ENCODE measurements around the gene WNT9B. TPM values are rescaled to one million over a fixed set of nuclear protein-coding genes. Genes with fewer than 3 reads are reported as not detected.

The WNT9B gene
- polyA plus RNA-seq (2013, experiment 1 of 2): not detected
- not detected for polyA plus RNA-seq (2013, experiment 2 of 2)

DNA sequence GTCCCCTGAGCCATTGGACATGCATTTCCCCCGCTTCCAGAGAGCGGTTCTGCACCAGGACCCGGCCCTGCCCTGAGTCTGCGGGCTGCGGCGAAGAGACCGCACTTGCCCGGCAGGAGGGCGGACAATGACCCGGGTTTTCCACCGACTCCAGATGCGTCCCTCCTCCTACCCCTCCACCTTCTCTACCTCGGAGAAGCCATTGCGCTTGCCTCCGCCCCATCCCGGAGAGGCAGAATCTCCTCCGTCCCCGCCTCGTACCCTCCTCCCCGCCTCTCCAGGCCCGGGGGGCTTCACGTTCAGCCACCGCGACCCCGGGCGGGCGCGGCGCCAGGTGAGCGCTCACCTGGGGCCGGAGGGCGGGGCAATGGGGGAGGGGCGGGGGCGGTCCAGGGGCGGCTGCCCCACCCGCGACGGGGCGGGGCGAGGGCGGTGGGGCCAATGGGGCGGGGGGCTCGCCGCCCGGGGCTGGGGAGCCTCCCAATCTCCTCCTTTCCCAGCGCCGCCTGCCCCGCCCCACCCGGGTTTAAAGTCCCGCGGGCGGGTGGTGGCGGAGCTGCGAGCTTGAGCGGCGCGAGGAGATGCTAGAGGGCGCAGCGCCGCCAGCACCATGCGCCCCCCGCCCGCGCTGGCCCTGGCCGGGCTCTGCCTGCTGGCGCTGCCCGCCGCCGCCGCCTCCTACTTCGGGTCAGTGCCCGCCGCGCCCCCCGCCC is at the start of gene WNT9B:
Gene WNT9B, plus strand, starts transcription at position 555 of the 713 bp plus-strand sequence. Its CDS starts 56 bp downstream, at position 611.
- Histone ChIP-seq H3K4me1 (ENCODE audit: control insufficient read depth, insufficient read depth, low read depth, low read length) (peaks cover 14% of the 10 kb centered on the region), H3K27ac (ENCODE audit: low read length, poor library complexity, severe bottlenecking) (no peak within 1 kb of the TSS), H3K4me3 (ENCODE audit: insufficient read depth in 1 of 2, low read depth in 1 of 2, low read length in 2 of 2) (peak within 1 kb of the TSS; percentile 41 to 61), H2AFZ (ENCODE audit: low read depth, low read length) (peak within 1 kb of the TSS; percentile 36), H4K8ac (ENCODE audit: low read length) (no peak within 1 kb of the TSS), H3K27me3 (ENCODE audit: control insufficient read depth in 1 of 2, insufficient read depth in 1 of 2, low read length in 2 of 2) (peaks cover 72 to 84% of the 10 kb centered on the region in 2 experiments), H3K23ac (ENCODE audit: low read length in 2 of 2) (peak within 1 kb of the TSS in 1 of 2 experiments; percentile 63), H3K9ac (ENCODE audit: low read length) (peak within 1 kb of the TSS; percentile 29), H4K91ac (ENCODE audit: low read length) (no peak within 1 kb of the TSS), H3K79me1 (replicated peaks; ENCODE audit: low read length, poor library complexity, severe bottlenecking) (no peaks in the 10 kb centered on the region), H3K14ac (ENCODE audit: low read length in 2 of 2) (no peak within 1 kb of the TSS), H3K4ac (ENCODE audit: low read depth in 1 of 2, low read length in 2 of 2) (no peak within 1 kb of the TSS), H3K9me3 (ENCODE audit: control insufficient read depth, low read length) (no peaks in the 10 kb centered on the region), H3K18ac (ENCODE audit: low read depth in 1 of 2, low read length in 2 of 2) (no peak within 1 kb of the TSS), H2BK15ac (ENCODE audit: low read depth, poor library complexity, severe bottlenecking) (no peak within 1 kb of the TSS), H3K4me2 (ENCODE audit: low read length, poor library complexity, severe bottlenecking) (peak within 1 kb of the TSS; percentile 78), H3K36me3 (ENCODE audit: control insufficient read depth in 1 of 2, insufficient read depth in 2 of 2, low read depth in 1 of 2, low read length in 2 of 2) (no peaks in the 10 kb centered on the region), H2BK12ac (ENCODE audit: low read length in 2 of 2) (no peak within 1 kb of the TSS), H2AK5ac (ENCODE audit: low read length, severe bottlenecking) (no peak within 1 kb of the TSS), H2BK120ac (ENCODE audit: low read depth, low read length) (no peak within 1 kb of the TSS), H2BK5ac (ENCODE audit: low read depth, low read length, poor library complexity, severe bottlenecking) (no peak within 1 kb of the TSS)
- DNase-seq: no peak
- 2% methylated on average over 34 of the region's 75 CpGs for WGBS

GRCh38 chr17:46802800-46803199 is 48.6 kb upstream of the WNT9B start:
- H3K4ac ChIP-seq (ENCODE audit: low read depth in 1 of 2, low read length in 2 of 2): no peak overlapping the region
- H2BK120ac ChIP-seq (ENCODE audit: low read depth, low read length): no peak overlapping the region
- DNase-seq: no peak
- H3K9ac ChIP-seq (ENCODE audit: low read length): no peak overlapping the region
- H2BK15ac ChIP-seq (ENCODE audit: low read depth, poor library complexity, severe bottlenecking): no peak overlapping the region
- no peak overlapping the region for H3K4me3 ChIP-seq (ENCODE audit: insufficient read depth in 1 of 2, low read depth in 1 of 2, low read length in 2 of 2)
- no peak overlapping the region for H2BK12ac ChIP-seq (ENCODE audit: low read length in 2 of 2)
- H3K36me3 ChIP-seq (ENCODE audit: control insufficient read depth in 1 of 2, insufficient read depth in 2 of 2, low read depth in 1 of 2, low read length in 2 of 2): no peaks in the 10 kb centered on the region
- no peaks in the 10 kb centered on the region for H3K4me1 ChIP-seq (ENCODE audit: control insufficient read depth, insufficient read depth, low read depth, low read length)
- H3K14ac ChIP-seq (ENCODE audit: low read length in 2 of 2): no peak overlapping the region
- H3K4me2 ChIP-seq (ENCODE audit: low read length, poor library complexity, severe bottlenecking): no peak overlapping the region
- no peaks in the 10 kb centered on the region for H3K79me1 ChIP-seq (replicated peaks; ENCODE audit: low read length, poor library complexity, severe bottlenecking)
- H3K18ac ChIP-seq (ENCODE audit: low read depth in 1 of 2, low read length in 2 of 2): no peak overlapping the region
- no peak overlapping the region for H4K8ac ChIP-seq (ENCODE audit: low read length)
- peaks cover 0 to 21% of the 10 kb centered on the region in 2 experiments for H3K27me3 ChIP-seq (ENCODE audit: control insufficient read depth in 1 of 2, insufficient read depth in 1 of 2, low read length in 2 of 2)
- H2BK5ac ChIP-seq (ENCODE audit: low read depth, low read length, poor library complexity, severe bottlenecking): no peak overlapping the region
- no peak overlapping the region for H4K91ac ChIP-seq (ENCODE audit: low read length)
- 72% methylated on average over 6 of the region's 7 CpGs for WGBS
- no peak overlapping the region for H2AK5ac ChIP-seq (ENCODE audit: low read length, severe bottlenecking)
- H3K27ac ChIP-seq (ENCODE audit: low read length, poor library complexity, severe bottlenecking): no peak overlapping the region
- no peak overlapping the region for H3K23ac ChIP-seq (ENCODE audit: low read length in 2 of 2)
- no peak overlapping the region for H2AFZ ChIP-seq (ENCODE audit: low read depth, low read length)
- no peaks in the 10 kb centered on the region for H3K9me3 ChIP-seq (ENCODE audit: control insufficient read depth, low read length)

DNA sequence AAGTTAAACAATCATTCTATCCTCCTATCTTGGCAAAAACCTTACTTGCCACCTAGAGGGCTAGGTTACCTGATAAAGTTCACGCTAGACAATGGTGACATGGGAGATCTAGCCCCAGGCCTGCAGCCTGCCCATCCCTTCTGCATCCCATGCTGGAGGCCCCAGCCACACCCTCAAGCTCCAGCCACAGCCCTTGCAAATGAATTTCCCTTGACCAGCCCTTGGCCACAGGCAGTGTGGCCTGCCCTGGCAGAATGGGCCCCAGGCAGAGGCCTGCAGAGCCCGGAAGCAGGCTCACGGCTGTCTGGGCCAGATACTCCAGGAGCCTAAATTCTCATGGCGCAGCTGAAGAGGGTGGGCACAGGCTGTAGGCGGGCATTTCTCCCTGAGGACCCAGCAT is 47.8 kb upstream of the WNT9B start:
- H3K4me1 ChIP-seq (ENCODE audit: control insufficient read depth, insufficient read depth, low read depth, low read length): no peaks in the 10 kb centered on the region
- H3K79me1 ChIP-seq (replicated peaks; ENCODE audit: low read length, poor library complexity, severe bottlenecking): no peaks in the 10 kb centered on the region
- no peaks in the 10 kb centered on the region for H3K36me3 ChIP-seq (ENCODE audit: control insufficient read depth in 1 of 2, insufficient read depth in 2 of 2, low read depth in 1 of 2, low read length in 2 of 2)
- no peak overlapping the region for H2AK5ac ChIP-seq (ENCODE audit: low read length, severe bottlenecking)
- H3K23ac ChIP-seq (ENCODE audit: low read length in 2 of 2): no peak overlapping the region
- DNase-seq: no peak
- 90% methylated on average over 5 of the region's 5 CpGs for WGBS
- H3K14ac ChIP-seq (ENCODE audit: low read length in 2 of 2): no peak overlapping the region
- no peak overlapping the region for H4K8ac ChIP-seq (ENCODE audit: low read length)
- H4K91ac ChIP-seq (ENCODE audit: low read length): no peak overlapping the region
- no peak overlapping the region for H3K4ac ChIP-seq (ENCODE audit: low read depth in 1 of 2, low read length in 2 of 2)
- no peak overlapping the region for H2BK12ac ChIP-seq (ENCODE audit: low read length in 2 of 2)
- H3K4me3 ChIP-seq (ENCODE audit: insufficient read depth in 1 of 2, low read depth in 1 of 2, low read length in 2 of 2): no peak overlapping the region
- H2BK5ac ChIP-seq (ENCODE audit: low read depth, low read length, poor library complexity, severe bottlenecking): no peak overlapping the region
- no peaks in the 10 kb centered on the region for H3K9me3 ChIP-seq (ENCODE audit: control insufficient read depth, low read length)
- no peak overlapping the region for H3K27ac ChIP-seq (ENCODE audit: low read length, poor library complexity, severe bottlenecking)
- no peak overlapping the region for H2BK15ac ChIP-seq (ENCODE audit: low read depth, poor library complexity, severe bottlenecking)
- H3K9ac ChIP-seq (ENCODE audit: low read length): no peak overlapping the region
- H2AFZ ChIP-seq (ENCODE audit: low read depth, low read length): no peak overlapping the region
- no peak overlapping the region for H3K4me2 ChIP-seq (ENCODE audit: low read length, poor library complexity, severe bottlenecking)
- H3K27me3 ChIP-seq (ENCODE audit: control insufficient read depth in 1 of 2, insufficient read depth in 1 of 2, low read length in 2 of 2): peaks cover 5 to 28% of the 10 kb centered on the region in 2 experiments
- no peak overlapping the region for H2BK120ac ChIP-seq (ENCODE audit: low read depth, low read length)
- no peak overlapping the region for H3K18ac ChIP-seq (ENCODE audit: low read depth in 1 of 2, low read length in 2 of 2)

GRCh38 chr17:46805771-46806170 is 45.6 kb upstream of the WNT9B start:
- H3K36me3 ChIP-seq (ENCODE audit: control insufficient read depth in 1 of 2, insufficient read depth in 2 of 2, low read depth in 1 of 2, low read length in 2 of 2): no peaks in the 10 kb centered on the region
- H3K4me3 ChIP-seq (ENCODE audit: insufficient read depth in 1 of 2, low read depth in 1 of 2, low read length in 2 of 2): no peak overlapping the region
- H3K79me1 ChIP-seq (replicated peaks; ENCODE audit: low read length, poor library complexity, severe bottlenecking): no peaks in the 10 kb centered on the region
- H3K27me3 ChIP-seq (ENCODE audit: control insufficient read depth in 1 of 2, insufficient read depth in 1 of 2, low read length in 2 of 2): peaks cover 5 to 37% of the 10 kb centered on the region in 2 experiments
- no peak overlapping the region for H3K14ac ChIP-seq (ENCODE audit: low read length in 2 of 2)
- H3K27ac ChIP-seq (ENCODE audit: low read length, poor library complexity, severe bottlenecking): no peak overlapping the region
- H3K4me1 ChIP-seq (ENCODE audit: control insufficient read depth, insufficient read depth, low read depth, low read length): no peaks in the 10 kb centered on the region
- no peak overlapping the region for H3K4me2 ChIP-seq (ENCODE audit: low read length, poor library complexity, severe bottlenecking)
- H2AFZ ChIP-seq (ENCODE audit: low read depth, low read length): no peak overlapping the region
- H2BK120ac ChIP-seq (ENCODE audit: low read depth, low read length): no peak overlapping the region
- H3K9ac ChIP-seq (ENCODE audit: low read length): no peak overlapping the region
- no peak overlapping the region for H2BK12ac ChIP-seq (ENCODE audit: low read length in 2 of 2)
- H3K9me3 ChIP-seq (ENCODE audit: control insufficient read depth, low read length): no peaks in the 10 kb centered on the region
- 94% methylated on average over 6 of the region's 6 CpGs for WGBS
- H2BK5ac ChIP-seq (ENCODE audit: low read depth, low read length, poor library complexity, severe bottlenecking): no peak overlapping the region
- no peak overlapping the region for H3K4ac ChIP-seq (ENCODE audit: low read depth in 1 of 2, low read length in 2 of 2)
- no peak overlapping the region for H3K18ac ChIP-seq (ENCODE audit: low read depth in 1 of 2, low read length in 2 of 2)
- H2AK5ac ChIP-seq (ENCODE audit: low read length, severe bottlenecking): no peak overlapping the region
- DNase-seq: no peak
- no peak overlapping the region for H4K8ac ChIP-seq (ENCODE audit: low read length)
- H2BK15ac ChIP-seq (ENCODE audit: low read depth, poor library complexity, severe bottlenecking): no peak overlapping the region
- no peak overlapping the region for H4K91ac ChIP-seq (ENCODE audit: low read length)
- no peak overlapping the region for H3K23ac ChIP-seq (ENCODE audit: low read length in 2 of 2)

Data from mesenchymal stem cell (in vitro differentiated cells and primary cell).